Heart right ventricle (tissue), 16 donors: ENCODE results near the gene MATCAP1. TPM values are rescaled to one million over a fixed set of nuclear protein-coding genes. Genes with fewer than 3 reads are reported as not detected.
A peak's percentile ranks its signal among the peaks of the same experiment; 100 is the strongest.

ENCODE experiments used
- ATAC-seq, 8 donors: fragments of 200-7000 bp; cut with Tn5 transposase; one replicate each; pipeline ENCODE4 v1.9.1; 2020; ENCODE audit warnings: mild to moderate bottlenecking in 8 of 8, moderate library complexity in 8 of 8, moderate number of reproducible peaks in 1 of 8
- DNase-seq, 2 donors: peaks; one replicate each; pipeline ENCODE4 v3.0.0-alpha.2; 2020
- H3K27ac ChIP-seq, 10 donors: fragments of 200-600 bp; sonication (generic) in 2 of 10; one replicate each; pipeline versions ENCODE4 v1.5.0 to v1.8.0; 2020 to 2022; ENCODE audit warnings: mild to moderate bottlenecking in 3 of 10
- H3K27me3 ChIP-seq, 7 donors: fragments of 200-600 bp; one replicate each; pipeline ENCODE4 v1.8.0; 2021 to 2022; ENCODE audit warnings: mild to moderate bottlenecking in 2 of 7
- H3K36me3 ChIP-seq, 9 donors: fragments of 200-600 bp; sonication (generic) in 1 of 9; one replicate each; pipeline versions ENCODE4 v1.5.0 to v1.8.0; 2020 to 2022; ENCODE audit warnings: mild to moderate bottlenecking in 2 of 9
- H3K4me1 ChIP-seq, 9 donors: fragments of 200-600 bp; sonication (generic) in 1 of 9; one replicate each; pipeline versions ENCODE4 v1.5.0 to v1.8.0; 2020 to 2022; ENCODE audit warnings: mild to moderate bottlenecking in 4 of 9
- H3K4me3 ChIP-seq, 10 donors: fragments of 200-600 bp; sonication (generic) in 2 of 10; one replicate each; pipeline versions ENCODE4 v1.5.0 to v1.8.0; 2020 to 2022; ENCODE audit warnings: mild to moderate bottlenecking in 7 of 10, moderate library complexity in 2 of 10
- H3K9me3 ChIP-seq, 11 donors: fragments of 200-600 bp in 10 of 11; sonication (generic) in 2 of 11; one replicate each; pipeline versions ENCODE4 v1.5.0 to v1.8.0; 2013 to 2022; ENCODE audit warnings: mild to moderate bottlenecking in 2 of 11, control low read depth in 1 of 11, moderate library complexity in 1 of 11
- WGBS, 2 donors: extraction: QIAGEN DNeasy Blood & Tissue Kit; methylation state at CpG; one replicate each; pipeline ENCODE4 v1.1.7; 2013; ENCODE audit warnings: inconsistent platforms in 1 of 2; 5-methylcytosine and 5-hydroxymethylcytosine counted together
- intact Hi-C, 10 donors: fragments of 100-400 bp; cut with DNase I; formaldehyde crosslinking; loops; one replicate each; pipeline versions ENCODE4 v1.11.1 to v1.14.2; 2022
- polyA plus RNA-seq, 2 donors: library from polyadenylated mRNA; stranded (reverse); fragments of 200-250 nt; gene quantifications; one replicate each; pipeline ENCODE4 v1.2.3, GENCODE V29; 2013
- total RNA-seq, 10 donors: library from RNA; stranded (reverse); fragmentation: NEBNext Ultra II Directional in 3 of 10; extraction: Animal tissue kit (Norgen Biotek cat#: 25700) in 3 of 10; gene quantifications; one replicate each; pipeline versions ENCODE4 v1.2.1 to v1.2.4, GENCODE V29; 2021 to 2023
- TF ChIP-seq, protein P1 (sequence below), 9 donors: fragments of 200-600 bp; sonication (generic) in 2 of 9; IDR thresholded peaks; one replicate each; pipeline versions ENCODE4 v1.5.0 to v1.8.0; 2021 to 2022; ENCODE audit warnings: antibody characterized with exemption in 9 of 9, mild to moderate bottlenecking in 5 of 9, moderate library complexity in 1 of 9
- donor health status: Arrhythmogenic right ventricular cardiomyopathy.
- donor health status: ischemic (EF 13 %, LVEDD 7.1; RV severe dilation, severe dysfunction).
- donor health status: healthy with polysubstance abuse.
- donor health status: DM: no; HTN: yes; CAD: no.
- donor health status: DM: no; HTN: no; CAD: no.
- donor health status: ischemic (EF 25% LVEDD 6.9; RV normal size, moderate dysfunction).
- donor health status: ischemic (EF 25% LVEDD 5.7; RV mildly dilated, moderate dysfunction).
- donor health status: healthy.
- donor health status: DM: yes; HTN: yes; CAD: no.
- donor health status: Ischemic cardiomyopathy.
- donor health status: ischemic (EF 35%, LVEDD 5.7; RV mildly dilated, moderate dysfunction).
- donor health status: nonischemic (EF 11% LVEDD 7.7; RV severe dilation, severe dysfunction).
- donor health status: DM: yes; HTN: yes; CAD: no.
- donor health status: PGD.
- donor health status: ischemic (EF 29% LVEDD 5.4; RV normal size, mild dysfunction).
- donor health status: nonischemic (EF 23%, LVEDD 6.1; RV moderate dilation, normal function).

The MATCAP1 gene
- total and polyA plus RNA-seq, 12 donors: 8.0 to 30.9 (median 13.1) TPM

GRCh38 chr16:67156143-67156844 lies 27.5 kb downstream of the MATCAP1 start:
- H3K27me3 ChIP-seq: peaks cover 0 to 10% (median 0%) of the 10 kb centered on the region in 7 donors
- no peaks in the 10 kb centered on the region for H3K9me3 ChIP-seq
- no peak for ATAC-seq
- H3K4me1 ChIP-seq: peaks cover 11 to 42% (median 33%) of the 10 kb centered on the region in 9 donors
- H3K36me3 ChIP-seq: peaks cover 0 to 7% (median 0%) of the 10 kb centered on the region in 9 donors
- intact Hi-C loops: loop anchor here in 4 of 10 donors (5.0 to 10.0 kb wide), 3 partner anchors 141 to 179 kb away; no protein-coding TSS in a partner anchor
- TF ChIP-seq, protein P1, sequence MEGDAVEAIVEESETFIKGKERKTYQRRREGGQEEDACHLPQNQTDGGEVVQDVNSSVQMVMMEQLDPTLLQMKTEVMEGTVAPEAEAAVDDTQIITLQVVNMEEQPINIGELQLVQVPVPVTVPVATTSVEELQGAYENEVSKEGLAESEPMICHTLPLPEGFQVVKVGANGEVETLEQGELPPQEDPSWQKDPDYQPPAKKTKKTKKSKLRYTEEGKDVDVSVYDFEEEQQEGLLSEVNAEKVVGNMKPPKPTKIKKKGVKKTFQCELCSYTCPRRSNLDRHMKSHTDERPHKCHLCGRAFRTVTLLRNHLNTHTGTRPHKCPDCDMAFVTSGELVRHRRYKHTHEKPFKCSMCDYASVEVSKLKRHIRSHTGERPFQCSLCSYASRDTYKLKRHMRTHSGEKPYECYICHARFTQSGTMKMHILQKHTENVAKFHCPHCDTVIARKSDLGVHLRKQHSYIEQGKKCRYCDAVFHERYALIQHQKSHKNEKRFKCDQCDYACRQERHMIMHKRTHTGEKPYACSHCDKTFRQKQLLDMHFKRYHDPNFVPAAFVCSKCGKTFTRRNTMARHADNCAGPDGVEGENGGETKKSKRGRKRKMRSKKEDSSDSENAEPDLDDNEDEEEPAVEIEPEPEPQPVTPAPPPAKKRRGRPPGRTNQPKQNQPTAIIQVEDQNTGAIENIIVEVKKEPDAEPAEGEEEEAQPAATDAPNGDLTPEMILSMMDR (IDR thresholded peaks at IDR 0.05): no peak
- no peak overlapping the region for H3K27ac ChIP-seq
- 65 to 67% methylated on average over 15 of the region's 15 CpGs for WGBS, 2 donors
- no peak overlapping the region for H3K4me3 ChIP-seq
- no peak for DNase-seq

- no peak overlapping the region for H3K27ac ChIP-seq
- peaks cover 0 to 15% (median 0%) of the 10 kb centered on the region in 7 donors for H3K27me3 ChIP-seq
- DNase-seq (peak; percentile 66 to 81), ATAC-seq (peak; percentile 46 to 67 (median 54))
- TF ChIP-seq, protein P1 (IDR thresholded peaks at IDR 0.05): peak; percentile 92 to 99 (median 97)
- WGBS, 2 donors: 11 to 13% methylated on average over 67 to 74 of the region's 74 CpGs
- peak overlapping the region in 7 of 10 donors; percentile 14 to 35 (median 31) for H3K4me3 ChIP-seq
- intact Hi-C loops: loop anchor here in 9 of 10 donors (1.0 to 10.0 kb wide), 8 partner anchors 30 to 179 kb away; no protein-coding TSS in a partner anchor
- H3K9me3 ChIP-seq: no peaks in the 10 kb centered on the region
- peaks cover 0 to 7% (median 0%) of the 10 kb centered on the region in 9 donors for H3K36me3 ChIP-seq
- peaks cover 8 to 44% (median 35%) of the 10 kb centered on the region in 9 donors for H3K4me1 ChIP-seq
Measured at GRCh38 chr16:67155295-67156142, 28.2 kb downstream of the MATCAP1 start.

DNA sequence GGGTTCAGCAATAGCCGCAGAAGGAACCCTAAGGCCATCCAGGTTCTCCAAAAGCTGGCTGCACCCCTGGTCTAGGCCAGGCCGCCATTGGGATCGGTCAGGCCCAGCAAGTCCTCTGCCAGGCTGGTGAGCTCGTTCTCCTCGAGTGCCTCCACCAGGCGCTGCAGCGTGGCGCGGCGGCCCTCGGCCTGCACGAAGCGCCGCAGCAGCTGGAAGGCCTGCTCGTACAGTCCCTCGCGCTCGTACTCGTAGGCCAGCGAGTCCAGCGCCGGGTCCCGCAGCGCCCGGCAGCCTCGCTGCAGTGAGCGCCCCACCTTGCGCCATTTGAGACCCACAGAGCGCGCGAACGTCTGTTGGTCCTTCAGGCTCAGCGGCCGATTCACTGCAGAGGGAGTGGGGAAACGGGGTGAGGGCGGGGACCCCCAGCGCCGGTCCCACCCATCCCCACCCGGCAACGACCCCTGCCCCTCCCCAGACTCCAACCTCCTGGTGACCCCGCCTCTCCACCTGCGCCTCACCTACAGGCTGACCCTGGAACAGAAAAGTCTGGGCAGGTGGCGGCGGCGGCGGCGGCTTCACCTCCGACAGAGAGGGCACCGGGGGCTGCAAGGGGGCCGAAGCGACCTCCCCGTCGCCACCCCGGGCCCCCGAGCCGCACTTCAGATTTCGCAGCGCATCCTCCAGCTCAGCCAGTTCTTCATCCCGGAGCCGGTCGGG lies 29.0 kb downstream of the MATCAP1 start:
- Histone ChIP-seq H3K4me3 (peak overlapping the region in 7 of 10 donors; percentile 14 to 35 (median 31)), H3K27me3 (peaks cover 0 to 23% (median 0%) of the 10 kb centered on the region in 7 donors), H3K4me1 (peaks cover 10 to 45% (median 35%) of the 10 kb centered on the region in 9 donors), H3K36me3 (peaks cover 0 to 7% (median 0%) of the 10 kb centered on the region in 9 donors), H3K9me3 (no peaks in the 10 kb centered on the region), H3K27ac (no peak overlapping the region)
- TF ChIP-seq, protein P1 (IDR thresholded peaks at IDR 0.05): no peak
- ATAC-seq (no peak), DNase-seq (no peak)
- WGBS, 2 donors: 24 to 37% methylated on average over 61 of the region's 61 CpGs
- intact Hi-C loops: loop anchor here (1.0 to 10.0 kb wide), 10 partner anchors 31 to 178 kb away; no protein-coding TSS in a partner anchor
